ENCODE measurements around the gene OGFOD3.

- no peak for TF ChIP-seq POLR2A (IDR thresholded peaks at IDR 0.05)
- TF ChIP-seq CTCF (IDR thresholded peaks at IDR 0.05), result no peak
These were observed 15.3 kb upstream of the OGFOD3 start for GRCh38 chr17:82433560-82434215.
